ENCODE results near the gene COBLL1. TPM values are rescaled to one million over a fixed set of nuclear protein-coding genes. Genes with fewer than 3 reads are reported as not detected.

COBLL1 gene
- total and polyA plus RNA-seq, 2 of the 4 experiments (the other 2 are of a cell fraction) = 0.79 to 1.1 TPM

- Histone ChIP-seq H3K9ac (ENCODE audit: low read depth, low read length) (no peak overlapping the region), H3K27ac (ENCODE audit: insufficient read depth, low read length) (no peak overlapping the region), H3K9me1 (ENCODE audit: insufficient read depth, low read length) (no peaks in the 10 kb centered on the region), H2BK20ac (ENCODE audit: low read depth, low read length) (no peak overlapping the region), H3K14ac (replicated peaks; ENCODE audit: low read depth, low read length) (no peak overlapping the region), H2BK5ac (ENCODE audit: low read depth, low read length, poor library complexity, severe bottlenecking) (no peak overlapping the region), H2BK120ac (ENCODE audit: low read depth, low read length) (no peak overlapping the region), H3K4me1 (ENCODE audit: control insufficient read depth, insufficient read depth, low read length) (no peaks in the 10 kb centered on the region), H3K56ac (ENCODE audit: extremely low read depth, insufficient read depth, low read length) (no peak overlapping the region), H3K4me2 (ENCODE audit: low read depth, low read length) (no peak overlapping the region), H4K8ac (ENCODE audit: low read depth in 2 of 2, low read length in 2 of 2) (no peak overlapping the region), H2AFZ (replicated peaks; ENCODE audit: low read length, poor library complexity) (no peak overlapping the region), H3K4ac (ENCODE audit: low read depth, low read length) (no peak overlapping the region), H3K27me3 (ENCODE audit: control insufficient read depth, insufficient read depth, low read length) (no peaks in the 10 kb centered on the region), H2AK9ac (replicated peaks; ENCODE audit: low read depth, low read length, poor library complexity) (no peak overlapping the region), H3K4me3 (ENCODE audit: insufficient read depth, low read depth, low read length) (no peak overlapping the region), H3K36me3 (ENCODE audit: control insufficient read depth, insufficient read depth, low read length) (no peaks in the 10 kb centered on the region), H4K91ac (ENCODE audit: insufficient read depth, low read depth, low read length) (no peak overlapping the region), H4K20me1 (ENCODE audit: insufficient read depth, low read length) (no peaks in the 10 kb centered on the region), H4K5ac (ENCODE audit: low read depth, low read length) (no peak overlapping the region), H3K23ac (ENCODE audit: low read depth, low read length) (no peak overlapping the region), H3K18ac (ENCODE audit: low read depth, low read length) (no peak overlapping the region), H2AK5ac (ENCODE audit: low read depth, low read length) (no peak overlapping the region), H3K9me3 (ENCODE audit: control insufficient read depth, insufficient read depth, low read length) (no peaks in the 10 kb centered on the region), H2BK15ac (ENCODE audit: low read depth, low read length) (no peak overlapping the region), H3K79me1 (ENCODE audit: low read depth in 1 of 2, low read length in 2 of 2) (no peaks in the 10 kb centered on the region)
- in situ Hi-C loops (cut with MboI; ENCODE audit: low sequenced_read_pairs) (no loop called here), intact Hi-C loops (cut with micrococcal nuclease) (no loop called here), dilution Hi-C loops (cut with HindIII; ENCODE audit: low sequenced_read_pairs, unreplicated experiment) (no loop called here)
- TF ChIP-seq RFX5 (IDR thresholded peaks at IDR 0.05; ENCODE audit: low read depth, low read length) = no peak
- TF ChIP-seq BHLHE40 (IDR thresholded peaks at IDR 0.05; ENCODE audit: low read depth, low read length) = no peak
- no peak for TF ChIP-seq CEBPB (IDR thresholded peaks at IDR 0.05; ENCODE audit: low read depth, low read length)
- TF ChIP-seq MXI1 (IDR thresholded peaks at IDR 0.05; ENCODE audit: borderline replicate concordance, low read depth, low read length) = no peak
- TF ChIP-seq MAFK (IDR thresholded peaks at IDR 0.05; ENCODE audit: low read depth, low read length) = no peak
- TF ChIP-seq MAZ (IDR thresholded peaks at IDR 0.05; ENCODE audit: borderline replicate concordance, low read depth, low read length) = no peak
- no peak for TF ChIP-seq POLR2A (IDR thresholded peaks at IDR 0.05; ENCODE audit: low read depth, low read length)
- TF ChIP-seq RAD21 (IDR thresholded peaks at IDR 0.05; ENCODE audit: low read length) = no peak
- TF ChIP-seq RCOR1 (IDR thresholded peaks at IDR 0.05; ENCODE audit: insufficient replicate concordance, low read length) = no peak
- TF ChIP-seq SMC3 (IDR thresholded peaks at IDR 0.05; ENCODE audit: low read depth, low read length) = no peak
- TF ChIP-seq CTCF (conservative IDR thresholded peaks at IDR 0.05; ENCODE audit: low read depth, low read length) = no peak
- TF ChIP-seq USF2 (IDR thresholded peaks at IDR 0.05; ENCODE audit: low read depth, low read length) = no peak
- TF ChIP-seq CHD1 (IDR thresholded peaks at IDR 0.05; ENCODE audit: low read depth, low read length) = no peak
- no peak for TF ChIP-seq NFE2L2 (IDR thresholded peaks at IDR 0.05; ENCODE audit: low read depth, low read length)
- no peak for TF ChIP-seq FOS (IDR thresholded peaks at IDR 0.05; ENCODE audit: low read depth, low read length)
- TF ChIP-seq ELK1 (IDR thresholded peaks at IDR 0.05; ENCODE audit: borderline replicate concordance, low read depth, low read length) = no peak
- BruUV-seq (replicated peaks) = no TSS peak
- ATAC-seq (ENCODE audit: low read depth) (no peak), DNase-seq (no peak)
- CTCF ChIA-PET = no interaction called here
- POLR2A ChIA-PET (ENCODE audit: unreplicated experiment) = no interaction called here
Observed at GRCh38 chr2:164693390-164693789, 148.2 kb downstream of the COBLL1 start.
